ENCODE data around the gene CABP2.

CABP2 gene

DNA sequence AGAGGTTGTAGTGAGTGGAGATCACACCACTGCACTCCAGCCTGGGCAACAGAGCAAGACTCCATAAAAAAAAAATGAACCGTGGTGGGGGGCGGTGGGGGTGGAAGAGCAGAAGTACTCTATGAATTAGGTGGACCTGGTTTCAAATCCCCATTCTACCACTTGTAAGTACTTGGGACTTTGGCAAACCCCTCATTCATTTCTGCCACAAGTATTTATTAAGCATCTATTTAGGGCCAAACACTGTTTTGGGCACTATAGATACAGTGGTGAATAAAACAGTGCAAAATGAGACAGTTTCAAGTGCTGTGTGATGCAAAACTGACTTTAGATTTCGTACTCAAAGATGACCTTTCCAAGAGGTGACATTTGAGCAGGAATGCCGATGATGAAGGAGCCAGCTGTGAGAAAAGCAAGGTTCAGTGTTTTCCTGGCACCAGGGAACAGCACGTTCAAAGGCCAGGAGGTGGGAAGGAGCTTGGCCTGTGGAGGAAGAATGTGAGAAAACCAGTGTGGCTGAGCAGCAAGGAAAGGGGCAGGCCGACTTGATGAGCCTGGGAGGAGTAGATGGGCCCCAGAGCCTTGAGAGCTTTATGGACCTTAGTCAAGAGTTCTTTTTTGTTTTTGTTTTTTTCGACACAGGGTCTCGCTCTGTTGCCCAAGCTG is 52.8 kb downstream of the CABP2 start:
- DNase-seq = no peak

DNA sequence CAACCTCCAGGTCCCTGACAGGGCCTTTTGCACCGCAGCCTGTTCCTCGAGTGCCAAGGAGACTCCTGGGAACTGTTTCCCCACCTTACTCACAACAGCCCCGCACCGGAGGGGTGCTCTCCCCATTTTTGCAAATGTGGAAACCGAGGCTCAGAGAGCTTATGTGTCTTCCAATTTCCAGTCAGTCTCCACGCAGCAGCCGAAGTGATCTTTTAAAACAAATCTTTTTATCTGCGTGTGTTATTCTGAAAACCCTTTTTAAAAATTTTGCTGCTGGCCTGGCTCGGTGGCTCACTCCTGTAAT is 53.8 kb downstream of the CABP2 start:
- DNase-seq = no peak
